ENCODE results near the gene PLXND1. TPM values are rescaled to one million over a fixed set of nuclear protein-coding genes. Genes with fewer than 3 reads are reported as not detected.

Gene PLXND1
- total RNA-seq, 1 donor from 2014 or later: 56.9 TPM

DNA sequence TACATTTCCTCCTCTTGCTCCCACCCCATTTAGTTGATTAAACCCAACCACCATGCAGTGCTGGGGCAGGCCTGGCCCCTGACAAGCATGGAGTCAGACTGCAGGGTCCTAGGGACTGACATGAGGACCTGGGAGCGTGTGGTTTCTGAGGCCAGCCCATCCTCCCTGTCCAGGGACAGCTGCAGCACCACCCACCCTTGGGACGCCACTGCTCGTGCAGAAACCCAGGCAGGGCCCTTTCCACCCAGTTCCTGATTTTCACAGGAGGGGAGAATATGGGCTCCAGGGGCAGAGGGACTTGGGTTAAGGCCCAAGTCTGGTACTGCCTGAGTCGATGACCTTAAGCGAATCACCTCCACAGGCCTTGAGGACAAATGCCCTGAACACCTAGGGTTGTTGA is 23.7 kb downstream of the PLXND1 start:
- TF ChIP-seq, protein P1, sequence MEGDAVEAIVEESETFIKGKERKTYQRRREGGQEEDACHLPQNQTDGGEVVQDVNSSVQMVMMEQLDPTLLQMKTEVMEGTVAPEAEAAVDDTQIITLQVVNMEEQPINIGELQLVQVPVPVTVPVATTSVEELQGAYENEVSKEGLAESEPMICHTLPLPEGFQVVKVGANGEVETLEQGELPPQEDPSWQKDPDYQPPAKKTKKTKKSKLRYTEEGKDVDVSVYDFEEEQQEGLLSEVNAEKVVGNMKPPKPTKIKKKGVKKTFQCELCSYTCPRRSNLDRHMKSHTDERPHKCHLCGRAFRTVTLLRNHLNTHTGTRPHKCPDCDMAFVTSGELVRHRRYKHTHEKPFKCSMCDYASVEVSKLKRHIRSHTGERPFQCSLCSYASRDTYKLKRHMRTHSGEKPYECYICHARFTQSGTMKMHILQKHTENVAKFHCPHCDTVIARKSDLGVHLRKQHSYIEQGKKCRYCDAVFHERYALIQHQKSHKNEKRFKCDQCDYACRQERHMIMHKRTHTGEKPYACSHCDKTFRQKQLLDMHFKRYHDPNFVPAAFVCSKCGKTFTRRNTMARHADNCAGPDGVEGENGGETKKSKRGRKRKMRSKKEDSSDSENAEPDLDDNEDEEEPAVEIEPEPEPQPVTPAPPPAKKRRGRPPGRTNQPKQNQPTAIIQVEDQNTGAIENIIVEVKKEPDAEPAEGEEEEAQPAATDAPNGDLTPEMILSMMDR (conservative IDR thresholded peaks at IDR 0.05): no peak
- Mint-ChIP-seq H3K27ac (no peak overlapping the region), H3K9me3 (no peaks in the 10 kb centered on the region), H3K36me3 (no peaks in the 10 kb centered on the region), H3K27me3 (no peaks in the 10 kb centered on the region), H3K4me1 (ENCODE audit: unreplicated experiment) (peaks cover 10% of the 10 kb centered on the region), H3K4me3 (no peak overlapping the region)
- DNase-seq (ENCODE audit: extremely low spot score, unreplicated experiment): no peak

DNA sequence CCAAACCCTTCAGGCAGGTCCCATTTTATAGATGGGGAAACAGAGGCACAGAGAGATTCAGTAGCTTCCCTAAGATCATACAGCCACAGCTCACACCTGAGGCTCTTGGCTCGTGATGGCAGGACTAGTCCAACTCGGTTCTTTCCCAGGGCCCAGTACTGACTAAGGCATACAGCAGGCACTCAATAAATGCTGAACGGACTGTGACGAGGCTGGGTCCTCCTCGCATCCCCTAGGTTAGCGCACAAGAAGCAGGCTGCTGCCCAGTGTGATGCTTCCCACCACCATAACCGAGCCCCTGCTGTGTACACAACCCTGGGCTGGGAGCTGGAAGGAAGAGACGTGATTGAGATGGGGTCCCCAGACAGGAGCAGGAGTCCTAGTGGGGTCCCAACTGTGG is 24.9 kb downstream of the PLXND1 start:
- H3K27me3 Mint-ChIP-seq: no peaks in the 10 kb centered on the region
- no peak overlapping the region for H3K27ac Mint-ChIP-seq
- no peak overlapping the region for H3K4me3 Mint-ChIP-seq
- no peaks in the 10 kb centered on the region for H3K36me3 Mint-ChIP-seq
- no peaks in the 10 kb centered on the region for H3K9me3 Mint-ChIP-seq
- no peak for DNase-seq (ENCODE audit: extremely low spot score, unreplicated experiment)
- peaks cover 4% of the 10 kb centered on the region for H3K4me1 Mint-ChIP-seq (ENCODE audit: unreplicated experiment)
- TF ChIP-seq, protein P1 (conservative IDR thresholded peaks at IDR 0.05): no peak

DNA sequence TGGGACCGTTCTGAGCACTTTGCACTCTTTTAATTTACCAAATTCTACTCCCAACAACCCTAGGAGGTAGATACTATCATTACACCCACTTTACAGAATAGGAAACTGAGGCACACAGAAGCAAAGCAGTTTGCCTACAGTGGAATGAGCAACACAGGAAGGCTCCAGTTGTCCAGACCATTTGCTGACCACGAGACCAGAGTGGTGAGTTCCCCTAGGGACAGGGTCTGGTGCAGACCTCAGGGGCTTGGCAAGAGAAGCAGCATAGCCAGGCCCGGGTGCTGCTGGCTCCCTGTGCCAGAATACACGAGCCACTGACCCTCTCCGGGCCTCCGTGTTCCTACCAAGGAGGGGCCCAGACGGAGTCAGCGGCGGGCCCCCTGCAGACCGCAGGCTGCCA is 26.5 kb downstream of the PLXND1 start:
- H3K4me1 Mint-ChIP-seq (ENCODE audit: unreplicated experiment): peaks cover 9% of the 10 kb centered on the region

DNA sequence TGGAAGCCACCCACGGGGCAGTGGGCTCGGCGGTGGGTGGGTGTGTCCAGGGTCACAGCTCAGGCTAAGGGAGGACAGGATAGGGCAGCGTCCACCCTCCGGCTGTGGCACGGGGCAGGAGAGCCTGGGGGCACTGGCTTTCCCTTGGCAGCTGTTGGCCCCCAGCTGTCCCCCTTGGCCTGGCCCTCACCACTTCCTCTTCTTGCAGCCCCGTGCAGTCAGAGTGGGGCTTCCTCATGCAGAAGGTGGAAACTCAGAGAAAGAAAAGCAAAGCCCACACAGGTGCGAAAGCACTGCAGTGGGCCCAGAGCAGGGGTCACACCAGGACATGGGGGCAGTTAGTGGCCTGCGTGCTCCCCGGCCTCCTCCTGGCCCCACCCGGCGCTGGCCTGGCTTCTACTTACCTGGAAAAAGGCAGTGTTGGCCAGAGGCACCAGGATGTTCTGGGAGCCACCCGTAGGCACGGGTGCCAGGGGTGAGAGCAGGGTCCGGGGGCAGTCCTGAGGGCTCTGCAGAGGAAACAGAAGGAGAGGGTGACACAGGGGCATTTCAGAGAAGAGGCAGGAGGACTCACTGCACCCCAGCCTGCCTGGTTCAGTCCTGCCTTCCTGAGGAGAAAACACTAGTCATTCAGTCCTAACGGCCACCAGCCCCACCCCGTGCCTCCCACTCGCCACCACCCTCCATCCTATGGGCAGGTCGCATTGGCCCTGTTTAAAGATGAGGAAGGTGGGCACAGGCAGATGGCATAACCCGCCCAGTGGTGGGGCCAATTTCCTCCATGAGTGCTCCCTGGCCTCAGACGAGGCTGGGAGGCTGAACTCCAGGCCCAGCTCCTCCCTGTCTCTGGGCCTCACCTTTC is 28.3 kb downstream of the PLXND1 start:
- peaks cover 5% of the 10 kb centered on the region for H3K4me1 Mint-ChIP-seq (ENCODE audit: unreplicated experiment)
- H3K27me3 Mint-ChIP-seq: no peaks in the 10 kb centered on the region
- no peaks in the 10 kb centered on the region for H3K36me3 Mint-ChIP-seq
- no peak for DNase-seq (ENCODE audit: extremely low spot score, unreplicated experiment)
- no peaks in the 10 kb centered on the region for H3K9me3 Mint-ChIP-seq
- TF ChIP-seq, protein P1 (conservative IDR thresholded peaks at IDR 0.05): no peak
- no peak overlapping the region for H3K27ac Mint-ChIP-seq
- H3K4me3 Mint-ChIP-seq: no peak overlapping the region

More for the DNA sequence above, 26.5 kb downstream of the PLXND1 start:
- TF ChIP-seq, protein P1 (conservative IDR thresholded peaks at IDR 0.05): no peak
- Mint-ChIP-seq H3K4me3 (no peak overlapping the region), H3K27me3 (no peaks in the 10 kb centered on the region), H3K36me3 (no peaks in the 10 kb centered on the region), H3K27ac (no peak overlapping the region), H3K9me3 (no peaks in the 10 kb centered on the region)
- no peak for DNase-seq (ENCODE audit: extremely low spot score, unreplicated experiment)

DNA sequence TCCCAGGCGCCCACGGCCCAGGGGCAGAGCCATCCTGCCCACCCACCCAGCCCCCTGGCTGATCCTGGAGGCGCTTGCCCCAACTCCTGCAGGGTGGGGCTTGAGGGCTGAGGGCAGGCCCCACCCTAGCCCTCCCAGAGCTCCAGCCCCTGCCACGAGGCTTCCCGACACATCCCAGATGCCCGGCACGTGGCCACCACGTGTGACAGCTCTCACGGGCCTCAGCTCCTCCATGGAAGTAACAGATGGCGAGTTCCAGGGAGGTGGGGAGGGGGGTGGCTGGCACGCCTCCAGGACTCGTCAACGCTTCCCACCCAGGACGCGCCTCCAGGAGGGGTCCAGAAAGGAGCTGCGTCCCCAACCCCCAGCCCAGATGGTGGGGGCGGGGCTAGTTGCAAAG is 29.1 kb downstream of the PLXND1 start:
- H3K4me3 Mint-ChIP-seq: no peak overlapping the region
- no peak for DNase-seq (ENCODE audit: extremely low spot score, unreplicated experiment)
- no peaks in the 10 kb centered on the region for H3K9me3 Mint-ChIP-seq
- TF ChIP-seq, protein P1 (conservative IDR thresholded peaks at IDR 0.05): no peak
- H3K4me1 Mint-ChIP-seq (ENCODE audit: unreplicated experiment): peaks cover 5% of the 10 kb centered on the region
- no peak overlapping the region for H3K27ac Mint-ChIP-seq
- no peaks in the 10 kb centered on the region for H3K36me3 Mint-ChIP-seq
- no peaks in the 10 kb centered on the region for H3K27me3 Mint-ChIP-seq
